ENCODE data around the gene HES6.

Gene HES6

GRCh38 chr2:238239863-238240756 is at the start of gene HES6:
Gene HES6, minus strand, starts transcription at chr2:238240038. Its CDS starts 133 bp downstream, at chr2:238239905.
- peak in 49 of 51 donors; percentile 15 to 92 (median 72) for DNase-seq

- no peak for DNase-seq
Measured at GRCh38 chr2:238289574-238289973, 49.7 kb upstream of the HES6 start.

GRCh38 chr2:238288650-238289573 is 49.1 kb upstream of the HES6 start:
- DNase-seq, result peak; percentile 59 to 99 (median 95)

- peak in 25 of 51 donors; percentile 14 to 70 (median 42) for DNase-seq
Measured at GRCh38 chr2:238287737-238288649, 48.2 kb upstream of the HES6 start, which contains the start of gene PER2. Gene PER2, minus strand, starts transcription at chr2:238288610. Its CDS starts 10,674 bp downstream, at chr2:238277936.

GRCh38 chr2:238286987-238287736 is 47.3 kb upstream of the HES6 start:
- peak in 5 of 51 donors; percentile 12 to 69 (median 19) for DNase-seq

GRCh38 chr2:238286551-238286950 is 46.7 kb upstream of the HES6 start:
- peak in 21 of 51 donors; percentile 17 to 63 (median 38) for DNase-seq

GRCh38 chr2:238286095-238286494 is 46.3 kb upstream of the HES6 start:
- DNase-seq, result peak in 1 of 51 donors; percentile 42

- peak in 23 of 51 donors; percentile 11 to 63 (median 31) for DNase-seq
Measured at GRCh38 chr2:238285653-238286082, 45.8 kb upstream of the HES6 start.

- DNase-seq, result no peak
Measured at GRCh38 chr2:238284802-238285515, 45.1 kb upstream of the HES6 start.

- DNase-seq, result no peak
Measured at GRCh38 chr2:238282861-238283738, 43.3 kb upstream of the HES6 start.

- DNase-seq, result no peak
Measured at GRCh38 chr2:238281826-238282480, 42.1 kb upstream of the HES6 start.

- no peak for DNase-seq
Measured at GRCh38 chr2:238280083-238280825, 40.4 kb upstream of the HES6 start.

- DNase-seq, result no peak
Measured at GRCh38 chr2:238279324-238279682, 39.5 kb upstream of the HES6 start.

- DNase-seq, result no peak
Measured at GRCh38 chr2:238278626-238279323, 38.9 kb upstream of the HES6 start.

GRCh38 chr2:238277695-238278094 is 37.9 kb upstream of the HES6 start:
- DNase-seq, result no peak

- DNase-seq, result no peak
Measured at GRCh38 chr2:238274152-238274865, 34.5 kb upstream of the HES6 start.

Measured in hypothalamus (tissue), 51 donors.